Motor neuron (in vitro differentiated cells): ENCODE results near the gene SERPINI2. TPM values are rescaled to one million over a fixed set of nuclear protein-coding genes. Genes with fewer than 3 reads are reported as not detected.

Experiments
- ATAC-seq, 8 experiments: fragments of 200-7000 bp; cut with Tn5 transposase; replicated peaks in 6 of 8; 2 replicates each; pipeline ENCODE4 v1.8.0; 2021; ENCODE audit warnings: mild to moderate bottlenecking in 8 of 8, moderate library complexity in 8 of 8
- H3K27ac ChIP-seq, 2 donors: fragments of 250-450 bp; sonication (Bioruptor Pico); 2 replicates each; pipeline ENCODE4 v1.9.0; 2021; ENCODE audit warnings: antibody characterized with exemption in 2 of 2, mild to moderate bottlenecking in 2 of 2, moderate library complexity in 1 of 2
- H3K4me1 ChIP-seq, 2 donors: fragments of 250-450 bp; sonication (Bioruptor Pico); replicated peaks in 1 of 2; 2 replicates each; pipeline ENCODE4 v1.6.1; 2021; ENCODE audit warnings: antibody characterized with exemption in 2 of 2, mild to moderate bottlenecking in 2 of 2, moderate library complexity in 1 of 2
- H3K4me3 ChIP-seq, 5 donors: fragments of 250-450 bp; sonication (Bioruptor Pico); 2 replicates each; pipeline ENCODE4 v1.9.0; 2021; ENCODE audit warnings: antibody characterized with exemption in 5 of 5, mild to moderate bottlenecking in 5 of 5, moderate library complexity in 4 of 5
- WGBS, 10 experiments: fragments of 450-650 bp; shearing (Covaris generic); methylation state at CpG; one replicate each; pipeline ENCODE4 v1.0.0; 2022; 5-methylcytosine and 5-hydroxymethylcytosine counted together
- in situ Hi-C, 9 experiments: fragments of 400-800 bp; cut with MboI; loops; one replicate each; pipeline ENCODE4 v1.15.0; 2021; ENCODE audit warnings: low sequenced_read_pairs in 9 of 9, low pct_unique_long_range_greater_than_20kb in 2 of 9; ENCODE audit not compliant: unreplicated experiment in 9 of 9
- total RNA-seq, 8 experiments: library from RNA; unstranded; fragments of 300-600 nt; gene quantifications; 2 replicates each; pipeline versions ENCODE4 v1.2.3 to v1.2.4, GENCODE V29; 2022

SERPINI2 gene
- 1 to 10 TPM in 1 of 8 experiments, under 1 TPM in 5, not detected in 2; 0.18 to 5.3 (median 0.56) TPM for total RNA-seq

DNA sequence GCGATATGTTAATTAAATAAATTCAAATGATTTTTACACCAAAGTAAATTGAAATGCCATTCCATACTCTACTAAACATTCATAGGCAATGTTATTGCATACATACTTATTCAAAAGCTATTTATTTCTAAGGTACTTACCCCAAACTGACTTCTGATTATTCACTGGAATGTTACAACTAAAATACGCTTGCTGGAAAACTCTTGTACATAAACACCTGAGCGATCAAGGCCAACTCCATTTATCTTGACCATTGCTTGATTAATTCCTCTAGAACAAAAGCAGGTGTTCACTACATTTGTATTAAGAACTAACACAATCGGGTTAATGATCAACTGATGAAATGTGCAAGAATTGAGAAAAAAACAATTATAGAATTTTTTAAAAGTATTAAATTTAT lies at the start of gene SERPINI2:
Gene SERPINI2, minus strand, starts transcription at position 180 of the 400 bp plus-strand sequence. CDS start 2,208 bp downstream, outside the sequence.
- H3K27ac ChIP-seq, result no peak within 1 kb of the TSS
- H3K4me1 ChIP-seq, result peaks cover 0 to 17% of the 10 kb centered on the region in 2 donors
- H3K4me3 ChIP-seq, result no peak within 1 kb of the TSS
- no peak for ATAC-seq
- 0 to 91% (median 49%) methylated on average over 1 to 4 of the region's 4 CpGs for WGBS, 10 experiments
- in situ Hi-C loops, result no loop called here

DNA sequence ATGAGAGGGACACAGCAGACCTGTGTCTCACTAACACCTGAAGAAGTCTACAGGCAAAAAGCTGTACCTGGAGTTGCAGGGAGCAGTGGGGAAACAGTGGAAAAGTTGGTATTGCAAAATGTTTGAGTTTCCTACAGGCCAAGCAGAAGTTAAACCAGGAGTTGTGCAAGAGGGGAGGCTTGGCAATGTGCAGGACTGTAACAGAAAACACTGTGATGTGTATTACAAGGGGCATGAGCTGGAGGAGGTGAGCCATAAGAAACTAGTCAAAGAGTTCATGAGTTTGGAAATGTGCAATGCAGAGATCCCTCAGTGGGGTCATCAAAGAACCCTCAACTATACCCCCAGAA lies 47.1 kb upstream of the SERPINI2 start:
- Histone ChIP-seq H3K27ac (no peak overlapping the region), H3K4me1 (no peaks in the 10 kb centered on the region), H3K4me3 (no peak overlapping the region)
- ATAC-seq, result no peak
- in situ Hi-C loops, result no loop called here

GRCh38 chr3:167520266-167521005 lies 46.6 kb upstream of the SERPINI2 start:
- no peaks in the 10 kb centered on the region for H3K4me1 ChIP-seq
- WGBS, 10 experiments, result 0 to 100% (median 98%) methylated on average over 1 to 2 of the region's 2 CpGs; no CpG with 5 or more reads in 2 of the 10 experiments
- ATAC-seq, result no peak
- in situ Hi-C loops, result no loop called here
- H3K27ac ChIP-seq, result no peak overlapping the region
- H3K4me3 ChIP-seq, result no peak overlapping the region

- no peak overlapping the region for H3K4me3 ChIP-seq
- H3K4me1 ChIP-seq, result no peaks in the 10 kb centered on the region
- no peak overlapping the region for H3K27ac ChIP-seq
- in situ Hi-C loops, result no loop called here
- WGBS, 10 experiments, result 0 to 100% (median 88%) methylated on average over 1 of the region's 1 CpG; no CpG with 5 or more reads in 3 of the 10 experiments
- ATAC-seq, result no peak
Measured at GRCh38 chr3:167507954-167508353, 34.1 kb upstream of the SERPINI2 start.

DNA sequence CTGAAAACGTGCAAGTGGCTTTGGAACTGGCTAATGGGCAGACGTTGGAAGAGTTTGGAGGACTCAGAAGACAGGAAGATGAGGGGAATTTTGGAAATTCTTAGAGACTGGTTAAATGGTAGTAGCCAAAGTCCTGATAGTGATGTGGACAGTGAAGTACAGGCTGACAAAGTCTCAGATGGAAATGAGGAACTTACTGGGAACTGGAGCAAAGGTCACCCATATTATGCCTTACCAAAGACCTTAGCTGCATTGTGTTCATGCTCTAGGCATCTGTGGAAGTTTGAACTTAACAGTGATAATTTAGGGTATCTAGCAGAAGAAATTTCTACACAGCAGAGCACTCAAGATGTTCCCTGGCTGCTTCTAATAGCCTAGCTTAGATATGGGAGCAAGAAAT lies 28.6 kb upstream of the SERPINI2 start:
- in situ Hi-C loops, result no loop called here
- H3K4me3 ChIP-seq, result no peak overlapping the region
- ATAC-seq, result no peak
- H3K27ac ChIP-seq, result no peak overlapping the region
- no peaks in the 10 kb centered on the region for H3K4me1 ChIP-seq
- 0 to 100% (median 0%) methylated on average over 1 to 2 of the region's 2 CpGs; no CpG with 5 or more reads in 5 of the 10 experiments for WGBS, 10 experiments

GRCh38 chr3:167501941-167502340 lies 28.1 kb upstream of the SERPINI2 start:
- no peak overlapping the region for H3K27ac ChIP-seq
- ATAC-seq, result no peak

GRCh38 chr3:167497903-167498302 lies 24.1 kb upstream of the SERPINI2 start:
- in situ Hi-C loops, result no loop called here
- no peak overlapping the region for H3K27ac ChIP-seq
- no peaks in the 10 kb centered on the region for H3K4me1 ChIP-seq
- no peak overlapping the region for H3K4me3 ChIP-seq
- ATAC-seq, result no peak
- WGBS, 10 experiments, result 20 to 100% (median 80%) methylated on average over 1 to 7 of the region's 7 CpGs; no CpG with 5 or more reads in 1 of the 10 experiments

More at GRCh38 chr3:167501941-167502340, 28.1 kb upstream of the SERPINI2 start:
- Histone ChIP-seq H3K4me1 (no peaks in the 10 kb centered on the region), H3K4me3 (no peak overlapping the region)
- in situ Hi-C loops, result no loop called here
- WGBS, 10 experiments, result 10 to 100% (median 73%) methylated on average over 2 of the region's 3 CpGs; no CpG with 5 or more reads in 7 of the 10 experiments

DNA sequence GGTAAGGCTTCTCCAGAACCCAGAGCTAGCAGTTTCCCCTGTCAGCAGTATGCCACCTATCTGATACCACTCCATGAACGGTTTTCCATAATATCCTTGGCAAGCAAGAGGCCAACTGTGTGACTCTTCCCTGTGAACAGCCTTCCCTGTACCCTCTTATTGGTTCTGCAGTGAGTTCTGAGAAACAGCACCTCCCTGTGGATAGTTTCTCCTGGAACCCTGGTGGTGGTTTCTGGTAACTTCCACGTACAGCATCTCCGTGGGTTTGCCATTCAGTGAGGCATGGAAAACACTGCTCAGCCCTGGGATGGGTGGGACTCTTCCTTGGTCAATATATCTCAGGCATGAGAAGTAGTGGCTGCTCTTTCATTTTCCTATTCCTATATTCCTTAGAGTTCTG lies 19.4 kb upstream of the SERPINI2 start:
- 0 to 100% (median 71%) methylated on average over 1 to 3 of the region's 3 CpGs; no CpG with 5 or more reads in 4 of the 10 experiments for WGBS, 10 experiments
- ATAC-seq, result peak in 3 of 8 experiments; percentile 54 to 86 (median 78)
- in situ Hi-C loops, result no loop called here
- Histone ChIP-seq H3K4me1 (no peaks in the 10 kb centered on the region), H3K27ac (no peak overlapping the region), H3K4me3 (no peak overlapping the region)

GRCh38 chr3:167491621-167492020 lies 17.8 kb upstream of the SERPINI2 start:
- ATAC-seq, result no peak
- Histone ChIP-seq H3K27ac (no peak overlapping the region), H3K4me1 (no peaks in the 10 kb centered on the region), H3K4me3 (no peak overlapping the region)
- in situ Hi-C loops, result no loop called here

GRCh38 chr3:167489571-167489970 lies 15.7 kb upstream of the SERPINI2 start:
- ATAC-seq, result no peak
- H3K4me1 ChIP-seq, result no peaks in the 10 kb centered on the region
- WGBS, 10 experiments, result 0 to 100% (median 75%) methylated on average over 1 of the region's 1 CpG; no CpG with 5 or more reads in 4 of the 10 experiments
- in situ Hi-C loops, result no loop called here
- no peak overlapping the region for H3K27ac ChIP-seq
- no peak overlapping the region for H3K4me3 ChIP-seq

GRCh38 chr3:167487556-167487955 lies 13.7 kb upstream of the SERPINI2 start:
- Histone ChIP-seq H3K4me1 (no peaks in the 10 kb centered on the region), H3K4me3 (no peak overlapping the region), H3K27ac (no peak overlapping the region)
- no peak for ATAC-seq
- in situ Hi-C loops, result no loop called here
- WGBS, 10 experiments, result 0 to 84% (median 72%) methylated on average over 1 to 3 of the region's 3 CpGs; no CpG with 5 or more reads in 1 of the 10 experiments

GRCh38 chr3:167484551-167484950 lies 10.7 kb upstream of the SERPINI2 start:
- 0 to 83% (median 15%) methylated on average over 1 to 2 of the region's 2 CpGs; no CpG with 5 or more reads in 2 of the 10 experiments for WGBS, 10 experiments

GRCh38 chr3:167483708-167484475 lies 10.1 kb upstream of the SERPINI2 start:
- Histone ChIP-seq H3K27ac (no peak overlapping the region), H3K4me1 (no peaks in the 10 kb centered on the region), H3K4me3 (no peak overlapping the region)
- WGBS, 10 experiments, result 0 to 93% (median 71%) methylated on average over 1 to 2 of the region's 2 CpGs; no CpG with 5 or more reads in 3 of the 10 experiments
- ATAC-seq, result no peak
- in situ Hi-C loops, result no loop called here

More at GRCh38 chr3:167484551-167484950, 10.7 kb upstream of the SERPINI2 start:
- Histone ChIP-seq H3K4me3 (no peak overlapping the region), H3K4me1 (no peaks in the 10 kb centered on the region), H3K27ac (no peak overlapping the region)
- in situ Hi-C loops, result no loop called here
- no peak for ATAC-seq
